Activated T-helper 9 cell treated with anti-CD3 and anti-CD28 coated beads, Interleukin-2, amount 50 U/mL, for 16 hours (primary cell): Measurements from ENCODE around the gene TIAM1.

Experiments used
- DNase-seq: peaks from one replicate; pipeline ENCODE4 v3.0.0-alpha.2; 2020; ENCODE audit warnings: low read depth

TIAM1 gene

DNA sequence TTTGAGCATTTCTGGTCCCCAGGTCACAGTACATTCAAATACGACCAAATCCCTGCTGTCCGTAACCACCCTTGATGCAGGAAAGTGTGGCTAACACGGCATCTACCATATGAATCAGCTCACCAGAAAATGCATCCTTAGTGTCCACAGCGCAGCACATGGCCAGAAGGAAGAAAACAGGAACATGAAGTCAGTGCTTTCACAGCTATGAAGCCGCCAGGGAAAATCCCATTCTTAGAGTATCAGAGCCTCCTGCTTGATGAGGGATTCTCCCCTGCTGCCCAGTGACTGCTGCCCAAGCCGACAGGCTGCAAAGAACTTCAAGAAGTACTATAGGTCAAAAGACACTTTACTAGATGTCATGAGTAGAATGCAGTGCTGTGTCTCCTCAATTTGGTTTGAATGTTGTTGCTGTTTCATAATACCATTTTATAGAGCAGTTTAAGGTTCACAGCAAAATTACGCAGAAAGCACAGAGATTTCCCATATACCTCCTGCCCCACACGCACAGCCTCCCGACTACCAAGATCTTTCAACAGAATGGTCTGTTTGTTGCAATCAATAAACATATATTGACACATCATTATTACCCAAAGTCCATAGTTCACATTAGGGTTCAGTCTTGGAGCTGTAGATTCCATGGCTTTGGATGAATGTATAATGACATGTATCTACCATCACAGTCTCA lies 14.5 kb downstream of the TIAM1 start:
- no peak for DNase-seq

DNA sequence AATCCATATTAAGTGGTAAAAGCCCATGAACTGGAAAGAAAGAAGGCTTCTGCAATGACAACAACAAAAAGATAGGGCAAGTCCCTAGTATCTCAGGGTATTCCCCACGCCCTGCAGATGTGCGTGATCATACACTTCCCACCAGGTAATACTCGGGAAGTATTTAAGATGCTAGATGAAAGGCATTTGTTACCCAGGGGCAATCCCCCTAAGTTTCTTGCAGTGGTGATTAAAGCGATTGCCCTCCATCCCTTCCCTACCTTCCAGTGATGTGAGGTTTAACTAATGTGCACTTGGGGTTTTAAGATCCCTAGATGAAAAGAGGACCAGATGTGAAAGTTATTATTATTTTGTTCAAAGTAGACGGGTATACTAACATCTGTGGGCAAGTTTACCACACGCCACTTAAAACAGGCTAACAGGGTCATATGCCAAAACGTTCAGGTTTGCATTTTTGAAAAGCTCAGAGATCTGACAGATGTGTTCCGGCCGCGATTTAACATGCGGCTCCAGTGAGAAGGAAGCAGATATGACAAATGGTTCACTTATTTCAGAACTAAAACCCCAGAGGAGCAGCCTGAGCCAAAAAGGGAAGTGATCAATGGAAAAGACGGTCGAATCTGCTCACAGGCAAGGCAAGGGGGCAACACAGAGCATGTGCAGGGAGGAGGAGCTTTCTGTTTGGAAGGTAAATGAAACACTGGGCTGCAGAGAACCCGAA lies 17.4 kb downstream of the TIAM1 start:
- peak; percentile 9 for DNase-seq

DNA sequence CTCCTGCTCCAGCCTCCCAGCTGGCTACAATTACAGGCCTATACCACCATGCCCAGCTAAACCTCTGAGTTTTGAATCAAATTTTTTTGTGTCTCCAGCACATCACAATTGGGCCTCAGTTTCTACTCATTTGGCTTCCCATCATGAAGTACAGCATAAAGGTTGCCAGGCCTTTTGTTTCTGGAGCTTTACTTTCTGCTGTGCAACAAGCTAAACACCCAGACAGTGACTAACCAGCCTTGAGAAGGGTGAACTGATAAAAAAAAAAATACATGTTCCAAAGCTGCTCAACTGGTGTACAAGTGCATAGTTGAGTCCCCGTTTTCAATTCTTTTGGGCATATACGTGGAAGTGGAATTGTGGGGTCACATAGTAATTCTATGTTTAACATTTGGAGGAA lies 25.1 kb downstream of the TIAM1 start:
- no peak for DNase-seq

DNA sequence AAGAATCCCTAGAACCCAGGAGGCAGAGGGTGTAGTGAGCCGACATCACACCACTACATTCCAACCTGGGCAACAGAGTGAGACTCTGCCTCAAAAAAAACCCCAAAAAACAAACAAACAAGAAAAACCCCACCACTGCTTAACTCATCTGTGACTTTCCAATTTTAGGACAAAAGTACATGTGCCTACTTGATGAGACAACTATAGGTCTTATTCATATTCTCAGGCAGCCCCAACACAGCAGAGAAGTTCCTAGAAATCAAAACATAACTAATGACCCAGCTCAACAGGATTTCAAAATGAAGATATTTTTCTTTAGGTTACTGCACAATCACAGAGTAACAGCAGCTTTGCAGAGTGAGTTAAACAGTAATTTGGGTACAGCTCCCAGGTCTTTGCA lies 26.4 kb downstream of the TIAM1 start:
- no peak for DNase-seq

DNA sequence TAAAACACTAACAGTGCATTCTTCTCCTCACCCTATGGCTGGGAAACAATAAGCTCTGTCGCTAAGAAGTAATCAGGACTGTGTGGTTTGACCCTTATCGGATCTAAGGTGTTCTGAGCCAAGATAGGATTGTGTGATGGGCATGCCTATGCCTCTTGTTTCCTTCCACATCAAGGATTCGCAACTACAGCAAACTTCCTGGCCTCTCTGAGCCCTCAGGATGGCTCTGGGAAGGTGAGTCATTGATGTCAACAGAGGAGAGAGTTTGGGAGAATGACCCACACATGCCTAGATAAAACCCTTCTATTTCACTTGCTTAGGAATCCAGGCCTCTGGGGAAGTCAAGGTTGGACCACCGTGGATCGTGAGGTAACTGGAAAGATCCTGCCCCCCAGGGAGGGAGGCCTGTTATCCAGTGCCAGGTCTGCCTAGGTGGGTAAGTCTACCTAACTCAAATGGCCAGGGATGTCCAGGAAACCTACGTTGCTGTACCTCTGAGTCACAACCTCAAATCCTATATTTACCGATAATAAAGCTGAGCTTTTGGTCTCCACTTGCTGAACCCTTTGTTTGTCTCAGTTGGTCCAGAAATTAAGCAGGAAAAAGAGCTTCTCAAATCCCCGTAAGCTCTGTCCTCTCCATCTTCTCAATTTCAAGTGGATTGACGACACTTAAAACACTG lies 27.4 kb downstream of the TIAM1 start:
- no peak for DNase-seq

DNA sequence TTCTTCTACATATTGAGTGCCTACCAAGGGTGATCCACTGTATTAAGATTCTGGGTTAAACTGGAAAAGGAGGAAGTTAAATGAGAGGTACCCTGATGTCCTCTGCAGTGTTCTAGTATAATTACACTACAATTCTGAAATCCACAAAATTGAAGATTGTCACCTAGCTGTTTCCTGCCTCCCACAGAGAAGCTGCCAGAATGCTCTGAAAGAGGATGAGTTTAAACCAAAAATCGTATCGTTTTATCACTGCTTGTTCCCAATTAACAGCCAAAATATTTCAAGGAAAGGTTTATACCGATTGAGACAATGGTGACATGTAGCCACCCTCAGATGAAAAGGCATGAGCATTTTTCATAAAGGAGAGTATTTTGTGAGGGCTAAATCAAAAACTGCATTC lies 28.0 kb downstream of the TIAM1 start:
- no peak for DNase-seq

DNA sequence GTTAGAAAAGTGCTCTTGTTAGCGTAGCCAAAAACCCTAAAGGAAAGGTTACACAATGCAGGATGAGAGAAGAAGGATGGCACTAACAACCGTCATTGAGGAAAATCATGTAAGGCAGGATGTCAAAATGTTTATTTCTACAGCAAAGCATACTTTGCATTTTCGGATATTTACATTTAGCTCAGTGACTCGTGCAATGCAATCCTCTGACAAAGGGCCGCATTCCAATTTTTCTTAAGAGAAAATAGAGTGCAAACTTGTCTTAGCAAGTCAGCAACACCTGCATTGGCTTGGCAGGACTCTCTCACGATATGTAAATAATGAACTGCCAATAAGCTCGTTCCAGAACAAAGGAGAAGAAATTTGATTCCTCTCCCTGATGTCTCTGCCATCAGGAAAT lies 33.3 kb downstream of the TIAM1 start:
- DNase-seq: no peak

DNA sequence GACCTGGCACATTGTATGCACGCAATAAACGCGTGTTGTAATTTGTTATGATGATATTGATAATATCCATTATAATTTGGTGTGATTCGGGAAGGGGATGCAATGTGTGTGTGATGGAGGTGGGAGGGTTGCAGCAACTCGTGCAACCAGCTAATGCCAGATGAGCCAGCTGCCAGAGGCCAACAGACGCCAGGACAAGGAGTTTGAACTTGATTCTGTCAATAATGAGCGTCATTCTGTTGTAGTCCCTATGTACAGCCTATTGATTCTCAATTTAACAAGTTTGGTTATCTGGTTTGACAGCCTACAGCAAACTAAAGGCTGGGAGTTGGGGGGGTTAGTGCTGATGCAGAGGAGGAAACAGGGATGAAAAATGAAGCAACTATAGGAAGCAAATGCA lies 35.5 kb downstream of the TIAM1 start:
- no peak for DNase-seq

DNA sequence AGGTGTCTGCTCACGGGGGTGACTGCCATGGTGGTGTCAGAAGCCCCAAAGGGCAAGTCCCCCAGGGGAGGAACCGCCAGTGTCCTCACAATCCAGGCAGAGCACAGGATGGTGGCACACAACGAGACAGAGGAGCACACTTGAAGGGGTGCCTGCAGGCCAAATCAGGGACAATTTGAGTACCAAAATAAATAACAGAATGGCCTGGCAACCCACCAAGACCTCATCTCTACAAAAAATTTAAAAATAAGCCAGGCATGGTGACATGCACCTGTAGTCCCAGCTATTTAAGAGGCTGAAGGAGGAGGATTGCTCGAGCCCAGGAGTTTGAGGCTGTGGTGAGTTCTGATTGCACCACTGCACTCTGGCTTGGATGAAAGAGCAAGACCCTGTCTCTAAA lies 38.2 kb downstream of the TIAM1 start:
- no peak for DNase-seq

DNA sequence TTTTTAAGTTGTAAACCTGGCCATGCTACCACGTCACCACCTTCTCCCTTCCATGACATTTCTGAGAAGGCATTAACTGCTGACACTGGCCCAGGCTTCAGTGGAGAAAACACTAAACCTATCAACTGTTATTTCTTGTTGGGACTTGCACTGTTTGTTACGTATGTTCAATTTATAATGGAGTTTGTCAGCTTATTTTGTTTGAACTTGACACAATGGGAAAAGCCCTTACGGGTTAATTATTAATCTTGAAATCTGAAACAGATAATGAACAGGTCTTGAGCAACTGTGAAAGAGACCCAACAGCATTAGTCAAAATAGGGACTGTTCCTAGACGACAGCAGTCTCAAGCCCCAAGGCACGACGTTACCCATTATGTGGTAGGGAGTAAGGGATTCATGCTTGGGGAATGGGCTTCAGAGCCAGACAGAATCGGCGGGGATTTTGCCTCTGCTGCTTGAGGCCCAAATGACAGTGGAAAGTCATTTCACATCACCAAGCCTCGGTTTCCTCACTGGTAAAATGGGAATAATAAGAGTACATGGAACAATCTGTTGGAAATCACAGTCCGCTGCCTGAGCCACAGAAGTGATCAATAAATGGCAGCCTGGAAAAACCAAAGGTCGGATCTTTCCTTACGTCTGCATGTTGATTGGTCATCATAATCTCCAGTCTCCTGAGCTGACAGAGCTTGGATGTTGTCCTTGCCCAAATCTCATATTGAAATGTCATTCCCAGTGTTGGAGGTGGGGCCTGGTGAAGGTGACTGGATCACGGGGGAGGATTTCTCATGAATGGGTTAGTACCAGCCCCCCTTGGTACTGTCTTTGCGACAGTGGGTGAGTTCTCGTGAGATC lies 44.5 kb downstream of the TIAM1 start:
- no peak for DNase-seq

DNA sequence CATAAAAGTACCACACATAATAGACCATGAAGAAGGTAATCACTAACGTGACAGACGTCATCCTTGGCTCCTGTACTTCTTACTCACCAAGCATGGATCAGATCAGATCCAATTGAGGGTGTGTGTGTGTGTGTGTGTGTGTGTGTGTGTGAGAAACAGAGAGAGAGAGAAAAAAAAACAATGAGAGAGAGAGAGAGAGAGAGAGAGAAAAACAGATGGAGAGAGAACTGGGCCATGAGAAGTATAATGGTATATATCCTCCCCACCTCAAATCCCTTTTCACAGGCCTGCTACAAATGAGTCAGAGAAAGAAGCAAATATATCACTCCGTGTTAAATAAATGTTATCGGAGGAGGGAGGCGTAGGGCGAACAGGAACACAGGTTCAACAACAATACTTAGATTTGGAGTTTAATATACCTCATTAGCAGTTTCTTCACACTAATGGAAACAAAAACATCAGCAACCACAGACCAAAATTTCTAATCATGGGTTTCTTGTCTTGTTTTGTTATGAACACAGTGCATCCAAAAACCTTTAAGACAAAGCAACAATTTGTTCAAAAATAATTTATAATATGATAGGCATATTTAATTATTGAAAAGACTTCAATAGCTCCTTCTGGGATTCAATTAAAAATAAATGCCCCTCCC lies 45.3 kb downstream of the TIAM1 start:
- DNase-seq: no peak

DNA sequence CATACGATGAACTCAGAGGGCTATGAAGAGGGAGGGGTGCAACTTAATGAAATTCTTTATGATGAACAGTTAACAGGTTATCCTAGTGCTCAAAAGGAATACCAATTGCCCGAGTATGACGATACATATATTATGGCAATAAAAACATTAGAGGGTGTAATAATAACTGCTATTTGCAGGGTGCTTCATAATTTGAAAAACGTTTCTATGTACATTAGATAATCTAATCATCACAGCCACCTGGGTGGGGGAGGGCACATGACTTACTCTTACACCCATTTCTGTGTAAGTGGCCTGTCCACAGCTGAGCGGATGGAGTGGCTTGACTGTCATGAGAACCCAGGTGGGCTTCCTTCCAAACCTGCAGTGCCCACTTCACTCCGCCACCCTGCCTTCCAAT lies 46.3 kb downstream of the TIAM1 start:
- no peak for DNase-seq

DNA sequence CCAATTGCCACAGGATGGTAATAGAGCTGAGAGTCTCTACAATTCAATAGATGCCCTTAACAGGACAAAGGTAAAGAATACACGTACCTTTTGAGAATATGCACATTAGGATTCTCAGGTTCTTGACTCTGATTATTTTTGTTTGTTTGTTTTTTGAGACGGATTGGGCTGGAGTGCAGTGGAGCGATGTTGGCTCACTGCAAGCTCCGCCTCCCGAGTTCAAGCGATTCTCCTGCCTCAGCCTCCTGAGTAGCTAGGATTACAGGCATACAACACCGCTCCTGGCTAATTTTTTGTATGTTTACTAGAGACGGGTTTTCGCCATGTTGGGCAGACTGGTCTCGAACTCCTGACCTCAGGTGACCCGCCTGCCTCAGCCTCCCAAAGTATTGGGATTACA lies 48.4 kb downstream of the TIAM1 start:
- no peak for DNase-seq

DNA sequence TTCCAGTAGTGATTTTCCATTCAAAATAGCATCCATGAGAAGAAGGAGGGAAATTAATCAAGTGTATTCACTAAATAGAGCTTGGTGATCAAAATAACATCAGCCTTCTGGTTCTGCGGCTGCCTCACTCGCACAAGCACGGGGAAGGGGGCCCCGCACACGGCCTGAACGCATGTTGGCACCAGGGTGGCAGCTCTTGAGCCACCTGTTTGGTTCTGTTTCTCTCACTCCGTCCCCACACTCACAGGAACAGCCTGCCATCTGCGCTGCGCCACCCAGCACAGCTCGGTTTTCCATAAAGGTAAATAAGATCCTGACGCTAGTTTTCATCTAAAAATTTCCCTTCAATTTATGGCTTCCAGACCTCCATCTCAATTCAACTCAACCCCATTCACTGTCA lies 49.4 kb downstream of the TIAM1 start:
- no peak for DNase-seq

DNA sequence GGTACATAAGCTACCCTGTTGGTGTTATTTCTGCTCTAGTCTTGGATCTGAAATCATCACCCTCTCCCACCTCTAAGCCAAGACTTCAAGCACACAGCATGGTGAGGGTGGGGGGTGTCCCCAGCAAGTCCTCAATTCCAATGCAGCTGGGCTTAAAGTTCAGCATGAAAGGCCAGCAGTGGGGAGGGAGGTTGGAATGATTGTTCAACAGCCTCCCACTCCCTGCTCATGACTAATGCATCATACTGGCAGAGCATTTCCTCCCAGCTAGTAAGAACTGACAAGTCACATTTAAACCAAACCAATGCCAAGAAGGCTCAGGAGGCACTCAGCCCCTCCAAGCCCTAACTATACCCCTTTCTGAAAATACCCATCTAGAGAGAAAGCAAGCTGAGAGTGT lies 50.1 kb downstream of the TIAM1 start:
- peak; percentile 34 for DNase-seq

DNA sequence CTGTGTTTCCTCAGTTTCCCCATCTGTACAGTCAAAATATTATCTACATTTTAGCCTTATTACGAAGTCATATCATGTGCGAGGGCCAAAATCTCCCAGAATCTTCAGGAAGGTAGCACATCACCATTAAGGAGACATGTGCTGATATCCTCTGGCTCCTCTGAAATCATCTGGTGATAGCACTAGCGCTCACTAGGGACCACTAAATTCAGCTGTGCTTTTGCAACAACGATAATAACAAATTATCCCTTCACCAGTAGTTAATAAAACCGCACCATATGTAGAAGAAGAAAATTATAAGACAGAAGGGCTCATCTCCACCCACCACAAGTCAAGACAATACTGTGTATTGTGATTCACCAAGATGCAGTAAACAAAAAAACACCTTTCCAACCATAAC lies 53.3 kb downstream of the TIAM1 start:
- DNase-seq: no peak

DNA sequence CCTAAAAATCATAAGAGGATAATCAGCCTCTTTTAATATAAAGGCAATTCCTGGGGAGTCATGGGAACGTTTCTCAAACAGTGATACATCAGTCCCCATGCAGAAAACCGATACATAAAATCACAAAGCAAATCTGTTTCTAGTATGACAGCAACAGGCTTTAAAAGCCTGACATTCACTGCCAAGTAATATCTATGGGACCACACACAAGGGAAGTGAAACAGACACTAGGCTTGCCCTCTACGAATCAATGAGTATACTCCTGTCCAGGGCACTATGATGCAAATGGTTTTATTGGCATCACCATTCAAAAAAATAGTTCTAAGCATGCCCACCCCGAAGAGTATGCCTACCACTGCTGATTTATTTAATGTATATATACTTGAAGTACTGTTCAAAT lies 54.4 kb downstream of the TIAM1 start:
- no peak for DNase-seq

DNA sequence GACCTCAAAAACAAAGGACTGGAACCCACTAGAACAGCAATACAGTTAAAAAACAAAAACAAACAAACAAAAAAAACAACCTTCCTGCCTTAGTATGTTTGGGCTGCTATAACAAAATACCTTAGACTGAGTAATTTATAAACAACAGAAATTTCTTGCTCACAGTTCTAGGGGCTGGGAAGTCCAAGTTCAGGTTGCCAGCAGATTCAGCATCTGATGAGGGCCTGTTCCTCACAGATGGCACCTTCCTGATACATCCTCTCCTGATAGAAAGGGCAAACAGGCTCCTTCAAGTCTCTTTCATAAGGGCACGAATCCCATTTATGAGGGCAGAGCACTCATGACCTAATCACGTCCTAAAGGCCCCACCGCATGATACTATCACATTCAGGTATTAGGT lies 55.9 kb downstream of the TIAM1 start:
- DNase-seq: no peak

DNA sequence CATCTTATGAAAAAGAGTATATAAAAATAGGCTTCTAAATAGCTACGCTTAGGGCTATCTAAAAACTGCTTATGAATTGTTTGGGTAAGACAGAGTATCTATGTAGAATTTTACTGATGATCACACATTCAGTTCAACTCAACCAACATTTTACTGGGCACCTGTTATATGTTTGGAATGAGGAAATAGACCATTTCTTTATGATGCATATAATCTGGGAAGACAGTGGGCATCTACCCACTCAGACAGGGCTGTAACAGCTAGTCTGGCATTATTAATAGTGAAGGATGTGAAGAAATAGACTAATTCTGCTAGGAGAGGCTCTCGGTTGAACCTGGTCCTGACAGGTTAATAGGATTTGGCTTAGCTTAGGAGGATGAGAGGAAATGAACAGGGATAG lies 56.9 kb downstream of the TIAM1 start:
- no peak for DNase-seq

DNA sequence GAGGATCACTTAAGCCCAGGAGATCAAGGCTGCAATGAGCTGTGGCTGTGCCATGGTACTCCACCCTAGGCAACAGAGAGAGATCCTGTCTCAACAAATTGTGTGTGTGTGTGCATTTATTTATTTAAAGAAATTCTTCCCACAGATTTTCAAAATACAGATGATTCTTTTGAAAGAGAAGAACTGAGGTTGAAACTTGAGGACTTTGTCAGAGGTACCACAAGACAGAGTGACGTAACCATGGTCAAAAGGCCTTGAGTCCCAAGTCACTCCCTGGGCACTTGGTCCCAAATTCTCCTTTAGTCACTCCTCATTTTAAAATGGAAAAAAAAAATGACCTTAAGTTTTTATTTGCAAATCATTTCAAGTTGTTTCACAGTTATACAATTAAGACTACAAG lies 57.4 kb downstream of the TIAM1 start:
- DNase-seq: no peak

DNA sequence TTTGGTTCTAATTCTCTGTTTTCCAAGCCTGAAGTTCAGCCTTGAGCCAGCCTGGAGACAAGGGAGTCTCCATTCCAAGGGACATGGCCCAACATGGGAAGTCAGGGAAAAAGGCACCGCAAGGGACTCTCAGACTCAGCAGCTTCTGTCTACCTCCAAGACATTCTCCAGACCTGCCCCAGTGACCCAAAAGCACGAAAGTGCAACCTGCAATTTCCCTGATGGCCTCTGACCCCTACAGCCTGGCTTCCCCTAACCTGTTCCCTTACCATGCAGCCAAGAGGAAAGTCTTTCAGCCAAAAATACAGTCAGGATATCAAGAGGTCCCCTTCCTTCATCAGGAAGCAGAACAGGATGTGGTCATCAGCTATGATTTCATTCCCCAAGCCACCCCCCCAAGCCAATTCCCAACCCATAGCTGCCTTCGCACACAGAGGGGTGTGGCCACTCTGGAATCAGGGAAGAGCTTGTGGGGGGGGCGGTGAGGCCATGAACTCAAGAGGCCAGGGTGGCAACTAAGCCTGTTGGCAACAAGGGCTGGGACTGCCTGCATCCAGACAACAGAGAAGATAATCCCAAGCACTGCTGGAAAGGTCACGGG lies 59.2 kb downstream of the TIAM1 start:
- no peak for DNase-seq

DNA sequence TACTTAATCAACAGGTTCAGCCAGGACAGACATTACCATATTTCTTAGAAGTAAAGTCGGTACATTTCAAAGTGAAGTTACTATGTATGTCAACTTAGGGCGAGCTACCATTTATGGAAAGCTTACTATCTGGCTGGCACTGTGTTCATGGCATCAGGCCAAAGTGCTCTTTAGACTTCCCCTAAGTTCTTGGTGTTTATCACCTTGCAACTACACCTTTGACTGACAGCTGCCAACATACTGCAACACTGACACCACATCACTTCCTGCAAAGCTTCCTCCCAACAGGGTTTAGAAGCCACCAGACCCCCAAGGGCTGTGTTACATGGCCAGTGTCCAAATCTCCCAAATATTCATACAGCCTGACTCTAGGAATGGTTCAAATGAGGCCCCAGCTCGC lies 61.0 kb downstream of the TIAM1 start:
- no peak for DNase-seq
